Stimulated activated CD8-positive, alpha-beta memory T cell treated with anti-CD3 and anti-CD28 coated beads, Interleukin-2, amount 100 ng/mL, for 1 hour (primary cell): Measurements from ENCODE around the gene UMAD1.
"Not testable (repeated sequence)": the region's sequence is repeated elsewhere in the genome, so short reads cannot be mapped to it uniquely, and the experiment has no call there.

ENCODE experiments used
- DNase-seq, 2 donors: peaks; one replicate each; pipeline ENCODE4 v3.0.0-alpha.2; 2020; ENCODE audit warnings: low read depth in 2 of 2

The UMAD1 gene

GRCh38 chr7:7652798-7653540 lies 12.4 kb downstream of the UMAD1 start:
- DNase-seq = no peak

DNA sequence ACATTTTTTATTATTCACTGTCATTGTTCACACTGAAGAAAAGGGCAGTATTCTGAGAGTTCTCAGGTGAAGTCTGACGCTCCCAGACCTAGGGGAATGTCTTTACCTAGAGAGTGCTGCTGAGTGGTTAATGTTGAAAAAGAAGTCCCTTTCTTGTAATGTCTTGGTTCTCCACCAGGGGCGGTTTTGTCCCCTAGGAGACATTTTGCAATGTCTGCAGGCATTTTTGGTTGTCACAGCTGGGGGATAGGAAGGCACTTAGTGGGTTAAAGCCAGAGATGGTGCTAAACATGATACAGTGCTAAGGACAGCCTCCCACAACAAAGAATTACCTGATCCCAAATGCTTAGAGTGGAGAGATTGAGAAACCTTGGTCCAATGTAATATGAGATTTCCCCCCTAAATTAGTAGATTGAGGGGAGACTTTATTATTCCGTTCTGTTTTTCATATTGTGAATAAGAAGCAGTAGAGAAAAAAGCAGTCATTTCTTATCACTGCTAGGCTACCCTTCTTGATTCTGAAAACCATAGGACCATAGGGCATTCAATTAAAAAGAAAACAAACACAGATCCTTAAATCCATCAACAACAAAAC lies 13.1 kb downstream of the UMAD1 start:
- no peak for DNase-seq

DNA sequence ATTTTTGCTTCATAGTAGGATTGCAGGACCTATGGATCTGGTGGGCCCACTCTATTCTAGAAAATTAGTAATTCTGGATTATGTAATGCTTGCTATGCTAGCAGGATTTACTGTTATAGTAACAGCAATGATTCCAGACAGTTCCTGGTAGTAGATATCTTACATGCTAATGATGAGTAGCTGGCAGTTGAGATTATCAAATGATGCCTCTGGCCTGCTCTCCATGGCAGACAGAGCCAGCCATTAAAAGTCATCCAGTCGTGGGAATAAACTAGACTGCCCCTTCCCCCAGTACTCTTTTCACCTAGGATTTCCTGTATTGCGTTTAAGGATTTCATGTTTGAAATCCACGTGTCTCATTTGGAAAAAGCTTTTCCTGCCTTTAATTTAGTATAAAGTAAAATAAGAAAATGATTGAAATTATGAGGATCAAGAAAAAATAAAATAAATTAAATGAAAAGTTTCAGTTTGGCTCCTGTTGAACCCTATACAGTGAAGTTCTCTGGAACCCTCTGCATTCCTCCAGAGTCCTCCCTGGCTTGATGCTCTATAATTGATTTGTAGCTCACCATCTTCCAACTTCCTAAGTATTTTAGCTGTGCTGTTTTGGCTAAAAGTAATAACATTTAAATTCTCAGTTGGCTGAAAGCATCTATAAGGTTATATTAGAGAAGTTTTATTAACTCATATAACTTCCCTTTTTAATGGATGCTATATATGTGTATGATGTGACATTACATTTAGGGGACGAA lies 14.6 kb downstream of the UMAD1 start:
- DNase-seq = no peak

DNA sequence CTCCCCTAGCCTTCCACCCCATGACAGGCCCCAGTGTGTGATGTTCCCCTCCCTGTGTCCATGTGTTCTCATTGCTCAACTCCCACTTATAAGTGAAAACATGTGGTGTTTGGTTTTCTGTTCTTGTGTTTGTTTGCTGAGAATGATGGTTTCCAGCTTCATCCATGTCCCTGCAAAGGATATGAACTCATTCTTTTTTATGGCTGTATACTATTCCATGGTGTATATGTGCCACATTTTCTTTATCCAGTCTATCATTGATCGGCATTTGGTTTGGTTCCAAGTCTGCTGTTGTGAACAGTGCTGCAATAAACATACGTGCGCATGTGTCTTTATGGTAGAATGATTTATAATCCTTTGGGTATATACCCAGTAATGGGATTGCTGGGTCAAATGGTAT lies 15.9 kb downstream of the UMAD1 start:
- DNase-seq = not testable (repeated sequence)

DNA sequence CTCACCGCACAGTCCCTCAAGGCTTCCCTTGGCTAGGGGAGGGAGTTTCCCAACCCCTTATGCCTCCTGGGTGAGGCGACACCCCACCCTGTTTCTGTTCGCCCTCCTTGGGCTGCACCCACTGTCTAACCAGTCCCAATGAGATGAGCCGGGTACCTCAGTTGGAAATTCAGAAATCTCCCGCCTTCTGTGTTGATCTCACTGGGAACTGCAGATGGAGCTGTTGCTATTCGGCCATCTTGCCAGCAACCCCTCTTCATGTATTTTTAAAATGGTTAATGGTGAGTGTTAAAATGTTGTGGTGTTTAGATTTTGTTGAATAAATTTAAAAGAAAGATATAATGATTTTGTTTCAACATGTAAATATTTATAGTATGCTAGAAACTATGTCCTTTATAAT lies 22.0 kb downstream of the UMAD1 start:
- no peak for DNase-seq

- DNase-seq = no peak
Measured at GRCh38 chr7:7664291-7664690, 23.7 kb downstream of the UMAD1 start.

DNA sequence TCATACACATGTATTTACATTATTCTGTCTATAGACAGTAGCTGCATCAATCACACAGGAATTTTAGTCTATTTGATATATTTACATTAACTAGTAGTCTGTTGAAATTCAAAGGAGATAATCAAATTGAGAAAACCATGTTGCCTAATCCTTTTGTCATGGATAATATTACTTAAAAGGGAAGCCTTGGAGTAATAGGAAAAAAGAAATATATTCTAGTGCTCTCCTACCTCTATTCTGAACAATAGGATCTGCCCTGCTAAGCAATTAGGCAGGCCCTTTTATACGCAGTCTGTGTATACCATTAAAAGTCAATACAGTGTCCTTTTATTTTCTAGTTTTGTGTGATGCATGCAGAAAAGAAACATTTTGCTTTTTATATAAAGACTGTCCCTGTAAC lies 24.5 kb downstream of the UMAD1 start:
- DNase-seq = no peak

GRCh38 chr7:7667187-7667586 lies 26.6 kb downstream of the UMAD1 start:
- no peak for DNase-seq

DNA sequence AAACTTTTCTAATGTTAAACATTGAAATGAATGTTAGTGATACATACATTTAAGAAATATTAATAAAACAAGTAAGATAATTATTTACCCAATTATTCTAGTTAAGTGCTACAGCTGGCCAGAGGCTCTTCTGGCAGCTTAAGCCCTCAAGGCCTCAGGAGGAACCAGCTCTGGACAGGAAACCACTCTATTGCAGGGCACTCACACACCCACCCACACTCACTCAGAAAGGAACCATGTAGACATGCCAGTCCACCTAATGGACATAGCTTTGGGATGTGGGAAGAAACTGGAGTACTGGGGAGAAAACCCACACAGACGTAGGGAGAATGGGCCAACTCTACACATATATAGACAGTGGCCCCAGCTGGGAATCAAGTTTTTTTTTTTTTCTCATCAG lies 28.2 kb downstream of the UMAD1 start:
- no peak for DNase-seq

- no peak for DNase-seq
Measured at GRCh38 chr7:7670490-7670889, 29.9 kb downstream of the UMAD1 start.

DNA sequence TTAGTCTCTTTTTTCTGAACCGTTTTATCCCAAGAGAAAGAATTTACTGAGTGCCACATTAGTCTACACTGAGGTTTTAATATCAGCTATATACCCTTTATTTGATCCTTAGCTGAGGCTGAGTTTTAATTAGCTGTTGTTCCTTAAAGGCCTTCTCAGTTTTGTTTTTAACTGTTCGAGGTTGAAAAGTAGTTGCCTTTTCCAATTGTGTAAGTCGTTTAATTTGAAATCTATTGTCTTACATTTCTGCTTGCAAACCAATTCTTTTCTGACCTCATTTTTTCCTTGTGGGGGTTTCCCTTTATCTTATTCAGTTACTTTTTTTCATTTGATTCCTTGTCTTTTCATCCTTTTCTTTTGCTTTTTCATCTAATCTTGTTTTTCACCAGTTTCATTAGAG lies 30.8 kb downstream of the UMAD1 start:
- DNase-seq = no peak

- no peak for DNase-seq
Measured at GRCh38 chr7:7672545-7673239, 32.1 kb downstream of the UMAD1 start.

DNA sequence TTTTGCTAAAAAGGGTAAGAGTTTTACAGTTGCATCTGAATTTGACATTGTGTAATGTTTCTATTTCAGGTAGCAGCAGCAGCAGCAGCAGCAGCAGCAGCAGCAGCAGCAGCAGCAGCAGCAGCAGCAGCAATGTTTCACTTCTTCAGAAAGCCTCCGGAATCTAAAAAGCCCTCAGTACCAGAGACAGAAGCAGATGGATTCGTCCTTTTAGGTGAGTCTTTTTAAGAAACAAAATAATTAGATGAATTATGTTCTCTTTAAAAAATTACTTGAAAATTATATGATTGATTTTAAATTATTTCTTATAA lies 32.6 kb downstream of the UMAD1 start:
- no peak for DNase-seq

GRCh38 chr7:7675686-7676085 lies 35.1 kb downstream of the UMAD1 start:
- DNase-seq = no peak

DNA sequence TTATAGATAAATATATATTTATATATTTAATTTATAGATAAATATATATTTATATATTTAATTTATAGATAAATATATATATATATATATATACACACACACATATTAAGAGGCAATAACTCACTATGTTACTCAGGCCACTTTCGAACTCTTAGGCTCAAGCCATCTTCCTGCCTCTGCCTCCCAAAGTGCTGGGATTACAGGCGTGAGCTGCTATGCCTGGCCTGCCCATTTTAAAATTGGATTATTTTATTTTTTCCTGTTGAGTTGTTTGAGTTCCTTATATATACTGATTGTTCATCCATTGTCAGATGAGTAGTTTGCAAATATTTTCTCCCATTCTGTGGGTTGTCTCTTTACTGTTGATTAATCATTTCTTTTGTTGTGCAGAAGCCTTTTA lies 39.1 kb downstream of the UMAD1 start:
- DNase-seq = not testable (repeated sequence)

- DNase-seq = no peak
Measured at GRCh38 chr7:7681191-7681935, 40.8 kb downstream of the UMAD1 start.

GRCh38 chr7:7681936-7682329 lies 41.4 kb downstream of the UMAD1 start:
- DNase-seq = no peak

DNA sequence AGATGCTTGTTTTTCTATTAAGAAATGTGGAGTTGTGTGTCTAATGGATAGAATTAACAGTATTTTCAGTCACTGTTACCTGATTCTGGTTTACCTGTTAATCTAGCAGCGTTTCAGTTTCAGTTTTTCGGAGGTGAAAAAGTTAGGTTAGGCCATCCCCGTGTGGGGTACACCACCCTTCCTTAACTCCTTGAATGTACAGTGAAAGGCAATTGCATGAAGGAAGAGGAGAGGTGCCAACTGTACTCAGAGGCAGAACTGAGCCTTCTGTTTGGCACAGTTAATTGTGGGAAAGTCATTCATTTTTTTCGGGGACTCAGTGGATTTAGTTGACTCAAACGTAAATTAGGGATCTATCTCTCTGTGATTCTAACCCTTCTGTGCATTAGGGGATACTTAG lies 42.3 kb downstream of the UMAD1 start:
- no peak for DNase-seq

DNA sequence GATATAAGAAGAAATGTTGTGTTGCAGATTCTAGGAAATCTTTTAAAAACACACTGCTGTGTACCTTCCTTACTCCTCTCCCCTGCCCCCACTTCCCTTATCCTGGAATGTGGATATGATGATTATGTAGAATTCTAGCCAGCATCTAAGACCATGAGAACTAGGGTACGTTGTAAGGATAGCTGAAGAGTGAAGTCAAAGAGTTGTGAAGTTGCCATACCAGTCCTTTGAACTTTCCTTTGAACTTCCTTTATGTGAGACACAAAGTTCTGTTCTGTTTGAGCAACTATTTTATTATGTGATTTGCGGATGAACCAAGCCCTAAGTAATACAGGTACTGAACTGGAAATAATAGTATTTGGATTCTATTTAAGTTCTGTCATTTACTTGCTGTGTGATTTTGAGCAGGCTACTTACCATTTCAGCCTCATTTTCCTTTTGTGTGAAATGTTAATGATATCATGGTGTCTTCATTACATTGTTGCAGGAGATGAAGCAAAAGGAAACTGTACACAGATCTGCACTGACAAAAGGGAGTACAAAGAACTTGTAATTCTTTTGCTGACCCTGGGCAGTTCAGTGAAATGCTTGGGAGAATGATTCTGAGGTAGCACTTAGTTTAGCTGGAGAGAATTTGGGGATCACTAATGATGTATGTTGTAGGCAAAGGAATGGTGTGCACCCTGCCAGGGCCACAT lies 46.4 kb downstream of the UMAD1 start:
- DNase-seq = no peak

GRCh38 chr7:7687800-7688199 lies 47.2 kb downstream of the UMAD1 start:
- DNase-seq = no peak

- DNase-seq = no peak
Measured at GRCh38 chr7:7688310-7688709, 47.8 kb downstream of the UMAD1 start.
